Loucy (cell line): ENCODE data around the gene DOC2A.
"Not testable (repeated sequence)": the region's sequence is repeated elsewhere in the genome, so short reads cannot be mapped to it uniquely, and the experiment has no call there.

ENCODE experiments used
- CTCF ChIP-seq: fragments of 200-600 bp; sonication (generic); conservative IDR thresholded peaks from 2 replicates; pipeline ENCODE4 v1.5.1; 2014; ENCODE audit warnings: mild to moderate bottlenecking, antibody characterized with exemption, low read length
- EZH2phosphoT487 ChIP-seq: fragments of 200-600 bp; IDR thresholded peaks from 2 replicates; pipeline ENCODE4 v1.6.1; 2018; ENCODE audit warnings: antibody characterized with exemption, mild to moderate bottlenecking, moderate library complexity, borderline replicate concordance

- TF ChIP-seq CTCF, EZH2phosphoT487: not testable (repeated sequence)
These were observed 4.6 kb upstream of the DOC2A start for GRCh38 chr16:30015450-30015849.
